ENCODE results near the gene SFMBT1.

- TF ChIP-seq CTCF (IDR thresholded peaks at IDR 0.05) = no peak
- TF ChIP-seq POLR2A (IDR thresholded peaks at IDR 0.05) = no peak
Observed at GRCh38 chr3:53044371-53044710, 1.5 kb downstream of the SFMBT1 start.
